GM23338 (cell line): Measurements from ENCODE around the gene PASK. TPM values are rescaled to one million over a fixed set of nuclear protein-coding genes. Genes with fewer than 3 reads are reported as not detected.

Experiments
- ATAC-seq: fragments of 200-7000 bp; cut with Tn5 transposase; 3 replicates; pipeline ENCODE4 v1.9.1; 2020
- DNase-seq: peaks from one replicate; pipeline ENCODE4 v3.0.0-alpha.2; 2015; ENCODE audit warnings: low spot score
- H2AFZ ChIP-seq: fragments of 200-600 bp; sonication (generic); 2 replicates; pipeline ENCODE4 v1.8.0; 2016; ENCODE audit warnings: antibody characterized with exemption, mild to moderate bottlenecking, moderate library complexity
- H3F3A ChIP-seq: fragments of 200-600 bp; sonication (generic); replicated peaks from 2 replicates; pipeline ENCODE4 v1.8.0; 2017; ENCODE audit warnings: antibody characterized with exemption, mixed run types, low read depth
- H3K27ac ChIP-seq: fragments of 200-600 bp; sonication (generic); 2 replicates; pipeline ENCODE4 v1.6.1; 2016; ENCODE audit warnings: low read depth
- H3K27me3 ChIP-seq: fragments of 200-600 bp; sonication (generic); 2 replicates; pipeline ENCODE4 v1.8.0; 2016; ENCODE audit warnings: mild to moderate bottlenecking, mixed run types, moderate library complexity; ENCODE audit not compliant: insufficient read depth
- H3K36me3 ChIP-seq: fragments of 200-600 bp; sonication (generic); 2 replicates; pipeline ENCODE4 v1.8.0; 2016; ENCODE audit warnings: mild to moderate bottlenecking; ENCODE audit not compliant: insufficient read depth
- H3K4me1 ChIP-seq: fragments of 200-600 bp; sonication (generic); 2 replicates; pipeline ENCODE4 v1.8.0; 2016; ENCODE audit warnings: mild to moderate bottlenecking, moderate library complexity; ENCODE audit not compliant: insufficient read depth
- H3K4me2 ChIP-seq: fragments of 200-600 bp; sonication (generic); 2 replicates; pipeline ENCODE4 v1.7.1; 2017; ENCODE audit warnings: mixed run types
- H3K4me3 ChIP-seq: fragments of 200-600 bp; sonication (generic); 2 replicates; pipeline ENCODE4 v1.6.1; 2016; ENCODE audit warnings: mixed run types
- H3K79me2 ChIP-seq: fragments of 200-600 bp; sonication (generic); replicated peaks from 2 replicates; pipeline ENCODE4 v1.8.0; 2017; ENCODE audit warnings: mild to moderate bottlenecking; ENCODE audit not compliant: insufficient read depth
- H3K9me2 ChIP-seq: fragments of 200-600 bp; sonication (generic); 2 replicates; pipeline ENCODE4 v1.8.0; 2017; ENCODE audit not compliant: insufficient read depth
- H4K20me1 ChIP-seq: fragments of 200-600 bp; sonication (generic); replicated peaks from 2 replicates; pipeline ENCODE4 v1.8.0; 2017; ENCODE audit warnings: mild to moderate bottlenecking; ENCODE audit not compliant: insufficient read depth
- H3K27ac Mint-ChIP-seq: 2 replicates; pipeline ENCODE4 v1.8.0; 2020; ENCODE audit warnings: inconsistent platforms, mild to moderate bottlenecking, moderate library complexity, mixed read lengths
- H3K27me3 Mint-ChIP-seq: 3 replicates; pipeline ENCODE4 v1.8.0; 2022; ENCODE audit warnings: low read depth, mild to moderate bottlenecking, moderate library complexity, mixed read lengths, inconsistent platforms; ENCODE audit not compliant: insufficient read depth, poor library complexity
- H3K36me3 Mint-ChIP-seq: 3 replicates; pipeline ENCODE4 v1.8.0; 2021; ENCODE audit warnings: low read depth, mild to moderate bottlenecking, inconsistent platforms, moderate library complexity, mixed read lengths
- H3K4me1 Mint-ChIP-seq: 3 replicates; pipeline ENCODE4 v1.8.0; 2020; ENCODE audit warnings: mild to moderate bottlenecking, inconsistent platforms, mixed read lengths
- H3K4me3 Mint-ChIP-seq: 3 replicates; pipeline ENCODE4 v1.8.0; 2021; ENCODE audit warnings: moderate library complexity, mild to moderate bottlenecking, inconsistent platforms, mixed read lengths
- H3K9me3 Mint-ChIP-seq: 3 replicates; pipeline ENCODE4 v1.8.0; 2020; ENCODE audit warnings: moderate library complexity, mild to moderate bottlenecking, inconsistent platforms, mixed read lengths
- CREB1 ChIP-seq: fragments of 250-450 bp; sonication (Bioruptor Pico); IDR thresholded peaks from 2 replicates; pipeline ENCODE4 v1.5.0; 2020; ENCODE audit warnings: low read depth, mild to moderate bottlenecking, moderate library complexity
- JUNB ChIP-seq: IDR thresholded peaks from one replicate; pipeline ENCODE4 v1.6.1; 2016; ENCODE audit warnings: antibody characterized with exemption; ENCODE audit not compliant: unreplicated experiment
- NANOG ChIP-seq: IDR thresholded peaks from 2 replicates; pipeline ENCODE4 v1.6.1; 2016; ENCODE audit warnings: antibody characterized with exemption, borderline replicate concordance
- POLR2AphosphoS5 ChIP-seq: IDR thresholded peaks from 2 replicates; pipeline ENCODE4 v1.6.1; 2016; ENCODE audit warnings: antibody characterized with exemption, low read depth
- polyA plus RNA-seq: library from polyadenylated mRNA; unstranded; fragments of >200 nt; fragmentation: Nextera tagmentation; extraction: Ambion mirVana; gene quantifications from 2 replicates; pipeline ENCODE4 v1.2.1, GENCODE V29; 2016
- total RNA-seq: library from RNA; depleted of rRNA; stranded (reverse); fragments of >200 nt; shearing (Covaris generic); gene quantifications from 2 replicates; pipeline ENCODE4 v1.2.3, GENCODE V29; 2014
- TF ChIP-seq, protein P1 (sequence below), 2 experiments: fragments of 200-600 bp in 1 of 2; sonication (generic) in 1 of 2; conservative IDR thresholded peaks; 2 replicates each; pipeline versions ENCODE4 v1.5.1 to v1.6.1; 2016 to 2017; ENCODE audit warnings: antibody characterized with exemption in 2 of 2, low read depth in 2 of 2, mild to moderate bottlenecking in 2 of 2, moderate library complexity in 1 of 2
- TF ChIP-seq, protein P2 (sequence below): IDR thresholded peaks from 2 replicates; pipeline ENCODE4 v1.6.1; 2016; ENCODE audit warnings: antibody characterized with exemption
- TF ChIP-seq, protein P3 (sequence below): IDR thresholded peaks from one replicate; pipeline ENCODE4 v1.6.1; 2018; ENCODE audit warnings: antibody characterized with exemption; ENCODE audit not compliant: unreplicated experiment
- TF ChIP-seq, protein P4 (sequence below): fragments of 250-450 bp; sonication (Bioruptor Pico); IDR thresholded peaks from 2 replicates; pipeline ENCODE4 v1.5.0; 2020; ENCODE audit warnings: mild to moderate bottlenecking, moderate library complexity

Gene PASK
- total and polyA plus RNA-seq, 2 experiments from 2014 or later, result 12.5 to 38.4 TPM

DNA sequence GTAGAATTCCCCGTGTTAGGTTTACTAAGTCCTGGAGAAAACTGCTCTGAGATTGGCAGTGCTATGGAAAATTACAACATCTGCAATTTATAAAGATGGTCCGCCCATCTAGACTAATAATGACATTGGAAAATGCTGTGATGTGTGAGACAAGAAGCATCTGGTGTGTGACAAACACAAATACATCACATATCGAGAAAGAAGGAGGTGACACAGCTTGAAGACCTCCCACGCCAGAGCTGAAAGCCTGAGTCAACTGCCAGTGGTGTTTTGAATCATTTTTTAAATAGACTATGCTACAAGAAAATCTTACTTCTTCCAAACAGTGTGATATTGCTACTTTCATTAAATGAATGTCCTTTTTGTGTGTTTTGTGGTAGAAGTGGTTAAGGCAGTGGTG lies 30.6 kb upstream of the PASK start (continued):
- TF ChIP-seq, protein P1, sequence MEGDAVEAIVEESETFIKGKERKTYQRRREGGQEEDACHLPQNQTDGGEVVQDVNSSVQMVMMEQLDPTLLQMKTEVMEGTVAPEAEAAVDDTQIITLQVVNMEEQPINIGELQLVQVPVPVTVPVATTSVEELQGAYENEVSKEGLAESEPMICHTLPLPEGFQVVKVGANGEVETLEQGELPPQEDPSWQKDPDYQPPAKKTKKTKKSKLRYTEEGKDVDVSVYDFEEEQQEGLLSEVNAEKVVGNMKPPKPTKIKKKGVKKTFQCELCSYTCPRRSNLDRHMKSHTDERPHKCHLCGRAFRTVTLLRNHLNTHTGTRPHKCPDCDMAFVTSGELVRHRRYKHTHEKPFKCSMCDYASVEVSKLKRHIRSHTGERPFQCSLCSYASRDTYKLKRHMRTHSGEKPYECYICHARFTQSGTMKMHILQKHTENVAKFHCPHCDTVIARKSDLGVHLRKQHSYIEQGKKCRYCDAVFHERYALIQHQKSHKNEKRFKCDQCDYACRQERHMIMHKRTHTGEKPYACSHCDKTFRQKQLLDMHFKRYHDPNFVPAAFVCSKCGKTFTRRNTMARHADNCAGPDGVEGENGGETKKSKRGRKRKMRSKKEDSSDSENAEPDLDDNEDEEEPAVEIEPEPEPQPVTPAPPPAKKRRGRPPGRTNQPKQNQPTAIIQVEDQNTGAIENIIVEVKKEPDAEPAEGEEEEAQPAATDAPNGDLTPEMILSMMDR (conservative IDR thresholded peaks at IDR 0.05; ENCODE audit: low read depth in 2 of 2), result no peak
- TF ChIP-seq, protein P2, sequence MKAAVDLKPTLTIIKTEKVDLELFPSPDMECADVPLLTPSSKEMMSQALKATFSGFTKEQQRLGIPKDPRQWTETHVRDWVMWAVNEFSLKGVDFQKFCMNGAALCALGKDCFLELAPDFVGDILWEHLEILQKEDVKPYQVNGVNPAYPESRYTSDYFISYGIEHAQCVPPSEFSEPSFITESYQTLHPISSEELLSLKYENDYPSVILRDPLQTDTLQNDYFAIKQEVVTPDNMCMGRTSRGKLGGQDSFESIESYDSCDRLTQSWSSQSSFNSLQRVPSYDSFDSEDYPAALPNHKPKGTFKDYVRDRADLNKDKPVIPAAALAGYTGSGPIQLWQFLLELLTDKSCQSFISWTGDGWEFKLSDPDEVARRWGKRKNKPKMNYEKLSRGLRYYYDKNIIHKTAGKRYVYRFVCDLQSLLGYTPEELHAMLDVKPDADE, result no peak

DNA sequence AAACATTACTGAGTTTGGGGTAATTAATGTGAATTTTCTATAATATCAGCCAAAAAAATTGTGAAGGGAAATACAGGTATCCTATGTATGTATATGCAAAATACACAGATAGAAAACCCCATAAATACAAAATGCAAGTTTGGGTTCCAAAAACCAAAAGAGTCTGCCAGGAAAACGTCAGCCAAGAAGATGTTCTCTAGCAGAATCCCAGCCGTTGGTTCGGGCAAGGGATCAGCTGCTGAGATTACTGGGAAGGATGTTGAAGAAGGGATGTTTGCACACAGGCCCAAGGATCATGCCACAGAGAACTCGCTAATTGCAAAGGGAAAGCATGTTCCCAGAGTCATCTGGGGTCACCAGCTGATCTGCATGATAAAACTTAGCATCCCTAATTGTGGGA lies 29.7 kb upstream of the PASK start:
- TF ChIP-seq, protein P3, sequence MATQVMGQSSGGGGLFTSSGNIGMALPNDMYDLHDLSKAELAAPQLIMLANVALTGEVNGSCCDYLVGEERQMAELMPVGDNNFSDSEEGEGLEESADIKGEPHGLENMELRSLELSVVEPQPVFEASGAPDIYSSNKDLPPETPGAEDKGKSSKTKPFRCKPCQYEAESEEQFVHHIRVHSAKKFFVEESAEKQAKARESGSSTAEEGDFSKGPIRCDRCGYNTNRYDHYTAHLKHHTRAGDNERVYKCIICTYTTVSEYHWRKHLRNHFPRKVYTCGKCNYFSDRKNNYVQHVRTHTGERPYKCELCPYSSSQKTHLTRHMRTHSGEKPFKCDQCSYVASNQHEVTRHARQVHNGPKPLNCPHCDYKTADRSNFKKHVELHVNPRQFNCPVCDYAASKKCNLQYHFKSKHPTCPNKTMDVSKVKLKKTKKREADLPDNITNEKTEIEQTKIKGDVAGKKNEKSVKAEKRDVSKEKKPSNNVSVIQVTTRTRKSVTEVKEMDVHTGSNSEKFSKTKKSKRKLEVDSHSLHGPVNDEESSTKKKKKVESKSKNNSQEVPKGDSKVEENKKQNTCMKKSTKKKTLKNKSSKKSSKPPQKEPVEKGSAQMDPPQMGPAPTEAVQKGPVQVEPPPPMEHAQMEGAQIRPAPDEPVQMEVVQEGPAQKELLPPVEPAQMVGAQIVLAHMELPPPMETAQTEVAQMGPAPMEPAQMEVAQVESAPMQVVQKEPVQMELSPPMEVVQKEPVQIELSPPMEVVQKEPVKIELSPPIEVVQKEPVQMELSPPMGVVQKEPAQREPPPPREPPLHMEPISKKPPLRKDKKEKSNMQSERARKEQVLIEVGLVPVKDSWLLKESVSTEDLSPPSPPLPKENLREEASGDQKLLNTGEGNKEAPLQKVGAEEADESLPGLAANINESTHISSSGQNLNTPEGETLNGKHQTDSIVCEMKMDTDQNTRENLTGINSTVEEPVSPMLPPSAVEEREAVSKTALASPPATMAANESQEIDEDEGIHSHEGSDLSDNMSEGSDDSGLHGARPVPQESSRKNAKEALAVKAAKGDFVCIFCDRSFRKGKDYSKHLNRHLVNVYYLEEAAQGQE, result no peak
- TF ChIP-seq, protein P1 (conservative IDR thresholded peaks at IDR 0.05; ENCODE audit: low read depth in 2 of 2), result no peak
- TF ChIP-seq NANOG (no peak), CREB1 (no peak), POLR2AphosphoS5 (no peak), JUNB (no peak)
- TF ChIP-seq, protein P4, sequence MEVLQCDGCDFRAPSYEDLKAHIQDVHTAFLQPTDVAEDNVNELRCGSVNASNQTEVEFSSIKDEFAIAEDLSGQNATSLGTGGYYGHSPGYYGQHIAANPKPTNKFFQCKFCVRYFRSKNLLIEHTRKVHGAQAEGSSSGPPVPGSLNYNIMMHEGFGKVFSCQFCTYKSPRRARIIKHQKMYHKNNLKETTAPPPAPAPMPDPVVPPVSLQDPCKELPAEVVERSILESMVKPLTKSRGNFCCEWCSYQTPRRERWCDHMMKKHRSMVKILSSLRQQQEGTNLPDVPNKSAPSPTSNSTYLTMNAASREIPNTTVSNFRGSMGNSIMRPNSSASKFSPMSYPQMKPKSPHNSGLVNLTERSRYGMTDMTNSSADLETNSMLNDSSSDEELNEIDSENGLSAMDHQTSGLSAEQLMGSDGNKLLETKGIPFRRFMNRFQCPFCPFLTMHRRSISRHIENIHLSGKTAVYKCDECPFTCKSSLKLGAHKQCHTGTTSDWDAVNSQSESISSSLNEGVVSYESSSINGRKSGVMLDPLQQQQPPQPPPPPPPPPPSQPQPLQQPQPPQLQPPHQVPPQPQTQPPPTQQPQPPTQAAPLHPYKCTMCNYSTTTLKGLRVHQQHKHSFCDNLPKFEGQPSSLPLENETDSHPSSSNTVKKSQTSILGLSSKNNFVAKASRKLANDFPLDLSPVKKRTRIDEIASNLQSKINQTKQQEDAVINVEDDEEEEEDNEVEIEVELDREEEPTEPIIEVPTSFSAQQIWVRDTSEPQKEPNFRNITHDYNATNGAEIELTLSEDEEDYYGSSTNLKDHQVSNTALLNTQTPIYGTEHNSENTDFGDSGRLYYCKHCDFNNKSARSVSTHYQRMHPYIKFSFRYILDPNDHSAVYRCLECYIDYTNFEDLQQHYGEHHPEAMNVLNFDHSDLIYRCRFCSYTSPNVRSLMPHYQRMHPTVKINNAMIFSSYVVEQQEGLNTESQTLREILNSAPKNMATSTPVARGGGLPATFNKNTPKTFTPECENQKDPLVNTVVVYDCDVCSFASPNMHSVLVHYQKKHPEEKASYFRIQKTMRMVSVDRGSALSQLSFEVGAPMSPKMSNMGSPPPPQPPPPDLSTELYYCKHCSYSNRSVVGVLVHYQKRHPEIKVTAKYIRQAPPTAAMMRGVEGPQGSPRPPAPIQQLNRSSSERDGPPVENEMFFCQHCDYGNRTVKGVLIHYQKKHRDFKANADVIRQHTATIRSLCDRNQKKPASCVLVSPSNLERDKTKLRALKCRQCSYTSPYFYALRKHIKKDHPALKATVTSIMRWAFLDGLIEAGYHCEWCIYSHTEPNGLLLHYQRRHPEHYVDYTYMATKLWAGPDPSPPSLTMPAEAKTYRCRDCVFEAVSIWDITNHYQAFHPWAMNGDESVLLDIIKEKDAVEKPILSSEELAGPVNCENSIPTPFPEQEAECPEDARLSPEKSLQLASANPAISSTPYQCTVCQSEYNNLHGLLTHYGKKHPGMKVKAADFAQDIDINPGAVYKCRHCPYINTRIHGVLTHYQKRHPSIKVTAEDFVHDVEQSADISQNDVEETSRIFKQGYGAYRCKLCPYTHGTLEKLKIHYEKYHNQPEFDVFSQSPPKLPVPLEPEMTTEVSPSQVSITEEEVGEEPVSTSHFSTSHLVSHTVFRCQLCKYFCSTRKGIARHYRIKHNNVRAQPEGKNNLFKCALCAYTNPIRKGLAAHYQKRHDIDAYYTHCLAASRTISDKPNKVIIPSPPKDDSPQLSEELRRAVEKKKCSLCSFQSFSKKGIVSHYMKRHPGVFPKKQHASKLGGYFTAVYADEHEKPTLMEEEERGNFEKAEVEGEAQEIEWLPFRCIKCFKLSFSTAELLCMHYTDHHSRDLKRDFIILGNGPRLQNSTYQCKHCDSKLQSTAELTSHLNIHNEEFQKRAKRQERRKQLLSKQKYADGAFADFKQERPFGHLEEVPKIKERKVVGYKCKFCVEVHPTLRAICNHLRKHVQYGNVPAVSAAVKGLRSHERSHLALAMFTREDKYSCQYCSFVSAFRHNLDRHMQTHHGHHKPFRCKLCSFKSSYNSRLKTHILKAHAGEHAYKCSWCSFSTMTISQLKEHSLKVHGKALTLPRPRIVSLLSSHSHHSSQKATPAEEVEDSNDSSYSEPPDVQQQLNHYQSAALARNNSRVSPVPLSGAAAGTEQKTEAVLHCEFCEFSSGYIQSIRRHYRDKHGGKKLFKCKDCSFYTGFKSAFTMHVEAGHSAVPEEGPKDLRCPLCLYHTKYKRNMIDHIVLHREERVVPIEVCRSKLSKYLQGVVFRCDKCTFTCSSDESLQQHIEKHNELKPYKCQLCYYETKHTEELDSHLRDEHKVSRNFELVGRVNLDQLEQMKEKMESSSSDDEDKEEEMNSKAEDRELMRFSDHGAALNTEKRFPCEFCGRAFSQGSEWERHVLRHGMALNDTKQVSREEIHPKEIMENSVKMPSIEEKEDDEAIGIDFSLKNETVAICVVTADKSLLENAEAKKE (CRISPR knock-in tag), result no peak
- H3K27me3 ChIP-seq, result no peaks in the 10 kb centered on the region
- H3K4me3 ChIP-seq, result no peak overlapping the region
- H2AFZ ChIP-seq, result no peak overlapping the region
- H3K27ac ChIP-seq, result no peak overlapping the region
- H3K27me3 Mint-ChIP-seq, result peaks cover 5% of the 10 kb centered on the region
- no peaks in the 10 kb centered on the region for H3K4me1 ChIP-seq
- no peak overlapping the region for H3K27ac Mint-ChIP-seq
- no peaks in the 10 kb centered on the region for H4K20me1 ChIP-seq
- H3K9me2 ChIP-seq, result no peaks in the 10 kb centered on the region
- peaks cover 13% of the 10 kb centered on the region; the same call in 2 of the 3 replicates for H3K4me1 Mint-ChIP-seq
- H3K9me3 Mint-ChIP-seq, result no peaks in the 10 kb centered on the region
- H3K79me2 ChIP-seq, result no peaks in the 10 kb centered on the region
- no peak overlapping the region for H3K4me2 ChIP-seq
- H3F3A ChIP-seq, result no peaks in the 10 kb centered on the region
- H3K4me3 Mint-ChIP-seq, result no peak overlapping the region
- no peak for ATAC-seq
- H3K36me3 ChIP-seq, result no peaks in the 10 kb centered on the region
- H3K36me3 Mint-ChIP-seq, result peaks cover 6% of the 10 kb centered on the region; the same call in 2 of the 3 replicates
- DNase-seq, result no peak
